GM12878 (cell line): Measurements from ENCODE around the gene TANK. TPM values are rescaled to one million over a fixed set of nuclear protein-coding genes. Genes with fewer than 3 reads are reported as not detected.

ENCODE experiments used
- CBX3 ChIP-seq: fragments of 200-600 bp; sonication (generic); IDR thresholded peaks from 2 replicates; pipeline ENCODE4 v1.6.1; 2016; ENCODE audit warnings: low read depth, borderline replicate concordance
- GABPA ChIP-seq: IDR thresholded peaks from 2 replicates; pipeline ENCODE4 v1.6.1; 2014; ENCODE audit warnings: antibody characterized with exemption, low read depth, mild to moderate bottlenecking, inconsistent platforms
- POU2F2 ChIP-seq: IDR thresholded peaks from 3 replicates; pipeline ENCODE4 v1.6.1; 2011; ENCODE audit warnings: low read depth, mild to moderate bottlenecking, low read length, borderline replicate concordance
- SIX5 ChIP-seq: IDR thresholded peaks from 2 replicates; pipeline ENCODE4 v1.6.1; 2011; ENCODE audit warnings: mild to moderate bottlenecking, low read depth, low read length, moderate library complexity; ENCODE audit not compliant: severe bottlenecking
- ZBTB33 ChIP-seq: fragments of 450-650 bp; IDR thresholded peaks from 2 replicates; pipeline ENCODE4 v1.6.1; 2017; ENCODE audit warnings: mild to moderate bottlenecking
- polyA plus RNA-seq, 11 experiments: library from polyadenylated mRNA; depleted of rRNA in 4 of 11; unstranded in 6 of 11; stranded (reverse) in 5 of 11; fragments of >200 nt; fragmentation: Nextera tagmentation in 4 of 11; fragmentation: Illumina TruSeq in 1 of 11; extraction: Ambion mirVana in 4 of 11; extraction: Trizol in 1 of 11; gene quantifications; 1 replicate in 1 of 11; 2 replicates in 10 of 11; pipeline versions ENCODE4 v1.2.1 to v1.2.3, GENCODE V29; 2011 to 2016; ENCODE audit warnings: inconsistent platforms in 2 of 11, missing spikeins in 2 of 11, low read depth in 1 of 11
- total RNA-seq, 4 experiments: library from RNA; depleted of rRNA in 3 of 4; stranded (reverse); fragments of >200 nt in 3 of 4; fragmentation: Illumina TruSeq in 1 of 4; extraction: Trizol in 1 of 4; gene quantifications; 2 replicates each; pipeline versions ENCODE4 v1.2.1 to v1.2.3, GENCODE V29; 2013 to 2021
- TF ChIP-seq, protein P1 (sequence below): fragments of 450-650 bp; IDR thresholded peaks from 2 replicates; pipeline ENCODE4 v1.6.1; 2017; ENCODE audit warnings: low read depth, mild to moderate bottlenecking, moderate library complexity
- TF ChIP-seq, protein P2 (sequence below), 3 experiments: IDR thresholded peaks in 2 of 3; conservative IDR thresholded peaks in 1 of 3; 2 replicates each; pipeline ENCODE4 v1.5.1; 2011; ENCODE audit warnings: low read depth in 3 of 3, low read length in 3 of 3, mild to moderate bottlenecking in 3 of 3, control low read depth in 2 of 3, moderate library complexity in 2 of 3, inconsistent platforms in 1 of 3, mixed read lengths in 1 of 3; ENCODE audit not compliant: control insufficient read depth in 2 of 3, insufficient read depth in 1 of 3; ENCODE audit errors: extremely low read depth in 1 of 3
- TF ChIP-seq, protein P3 (sequence below): fragments of 450-650 bp; IDR thresholded peaks from 2 replicates; pipeline ENCODE4 v1.6.1; 2017; ENCODE audit warnings: mild to moderate bottlenecking, moderate library complexity

Gene TANK
- total and polyA plus RNA-seq, 10 of the 15 experiments (the other 5 are each of a cell fraction or from before 2014, with no cell fraction given) = 48.6 to 127 (median 103) TPM

- TF ChIP-seq, protein P1, sequence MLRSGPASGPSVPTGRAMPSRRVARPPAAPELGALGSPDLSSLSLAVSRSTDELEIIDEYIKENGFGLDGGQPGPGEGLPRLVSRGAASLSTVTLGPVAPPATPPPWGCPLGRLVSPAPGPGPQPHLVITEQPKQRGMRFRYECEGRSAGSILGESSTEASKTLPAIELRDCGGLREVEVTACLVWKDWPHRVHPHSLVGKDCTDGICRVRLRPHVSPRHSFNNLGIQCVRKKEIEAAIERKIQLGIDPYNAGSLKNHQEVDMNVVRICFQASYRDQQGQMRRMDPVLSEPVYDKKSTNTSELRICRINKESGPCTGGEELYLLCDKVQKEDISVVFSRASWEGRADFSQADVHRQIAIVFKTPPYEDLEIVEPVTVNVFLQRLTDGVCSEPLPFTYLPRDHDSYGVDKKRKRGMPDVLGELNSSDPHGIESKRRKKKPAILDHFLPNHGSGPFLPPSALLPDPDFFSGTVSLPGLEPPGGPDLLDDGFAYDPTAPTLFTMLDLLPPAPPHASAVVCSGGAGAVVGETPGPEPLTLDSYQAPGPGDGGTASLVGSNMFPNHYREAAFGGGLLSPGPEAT = no peak
- TF ChIP-seq, protein P2, sequence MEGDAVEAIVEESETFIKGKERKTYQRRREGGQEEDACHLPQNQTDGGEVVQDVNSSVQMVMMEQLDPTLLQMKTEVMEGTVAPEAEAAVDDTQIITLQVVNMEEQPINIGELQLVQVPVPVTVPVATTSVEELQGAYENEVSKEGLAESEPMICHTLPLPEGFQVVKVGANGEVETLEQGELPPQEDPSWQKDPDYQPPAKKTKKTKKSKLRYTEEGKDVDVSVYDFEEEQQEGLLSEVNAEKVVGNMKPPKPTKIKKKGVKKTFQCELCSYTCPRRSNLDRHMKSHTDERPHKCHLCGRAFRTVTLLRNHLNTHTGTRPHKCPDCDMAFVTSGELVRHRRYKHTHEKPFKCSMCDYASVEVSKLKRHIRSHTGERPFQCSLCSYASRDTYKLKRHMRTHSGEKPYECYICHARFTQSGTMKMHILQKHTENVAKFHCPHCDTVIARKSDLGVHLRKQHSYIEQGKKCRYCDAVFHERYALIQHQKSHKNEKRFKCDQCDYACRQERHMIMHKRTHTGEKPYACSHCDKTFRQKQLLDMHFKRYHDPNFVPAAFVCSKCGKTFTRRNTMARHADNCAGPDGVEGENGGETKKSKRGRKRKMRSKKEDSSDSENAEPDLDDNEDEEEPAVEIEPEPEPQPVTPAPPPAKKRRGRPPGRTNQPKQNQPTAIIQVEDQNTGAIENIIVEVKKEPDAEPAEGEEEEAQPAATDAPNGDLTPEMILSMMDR (IDR thresholded peaks at IDR 0.05 in 2 of 3, conservative IDR thresholded peaks at IDR 0.05 in 1 of 3; ENCODE audit: control insufficient read depth in 2 of 3, extremely low read depth in 1 of 3, insufficient read depth in 1 of 3, low read depth in 3 of 3, low read length in 3 of 3) = no peak
- TF ChIP-seq, protein P3, sequence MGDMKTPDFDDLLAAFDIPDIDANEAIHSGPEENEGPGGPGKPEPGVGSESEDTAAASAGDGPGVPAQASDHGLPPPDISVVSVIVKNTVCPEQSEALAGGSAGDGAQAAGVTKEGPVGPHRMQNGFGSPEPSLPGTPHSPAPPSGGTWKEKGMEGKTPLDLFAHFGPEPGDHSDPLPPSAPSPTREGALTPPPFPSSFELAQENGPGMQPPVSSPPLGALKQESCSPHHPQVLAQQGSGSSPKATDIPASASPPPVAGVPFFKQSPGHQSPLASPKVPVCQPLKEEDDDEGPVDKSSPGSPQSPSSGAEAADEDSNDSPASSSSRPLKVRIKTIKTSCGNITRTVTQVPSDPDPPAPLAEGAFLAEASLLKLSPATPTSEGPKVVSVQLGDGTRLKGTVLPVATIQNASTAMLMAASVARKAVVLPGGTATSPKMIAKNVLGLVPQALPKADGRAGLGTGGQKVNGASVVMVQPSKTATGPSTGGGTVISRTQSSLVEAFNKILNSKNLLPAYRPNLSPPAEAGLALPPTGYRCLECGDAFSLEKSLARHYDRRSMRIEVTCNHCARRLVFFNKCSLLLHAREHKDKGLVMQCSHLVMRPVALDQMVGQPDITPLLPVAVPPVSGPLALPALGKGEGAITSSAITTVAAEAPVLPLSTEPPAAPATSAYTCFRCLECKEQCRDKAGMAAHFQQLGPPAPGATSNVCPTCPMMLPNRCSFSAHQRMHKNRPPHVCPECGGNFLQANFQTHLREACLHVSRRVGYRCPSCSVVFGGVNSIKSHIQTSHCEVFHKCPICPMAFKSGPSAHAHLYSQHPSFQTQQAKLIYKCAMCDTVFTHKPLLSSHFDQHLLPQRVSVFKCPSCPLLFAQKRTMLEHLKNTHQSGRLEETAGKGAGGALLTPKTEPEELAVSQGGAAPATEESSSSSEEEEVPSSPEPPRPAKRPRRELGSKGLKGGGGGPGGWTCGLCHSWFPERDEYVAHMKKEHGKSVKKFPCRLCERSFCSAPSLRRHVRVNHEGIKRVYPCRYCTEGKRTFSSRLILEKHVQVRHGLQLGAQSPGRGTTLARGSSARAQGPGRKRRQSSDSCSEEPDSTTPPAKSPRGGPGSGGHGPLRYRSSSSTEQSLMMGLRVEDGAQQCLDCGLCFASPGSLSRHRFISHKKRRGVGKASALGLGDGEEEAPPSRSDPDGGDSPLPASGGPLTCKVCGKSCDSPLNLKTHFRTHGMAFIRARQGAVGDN = no peak
- TF ChIP-seq GABPA (no peak), CBX3 (no peak), SIX5 (no peak), ZBTB33 (no peak), POU2F2 (no peak)
- TF ChIP-seq, all 136 proteins: peak for 0
These were observed 108.9 kb downstream of the TANK start (continued) for GRCh38 chr2:161269111-161269510.
